Epithelial cell of proximal tubule (primary cell): ENCODE measurements around the gene IRAK4. TPM values are rescaled to one million over a fixed set of nuclear protein-coding genes. Genes with fewer than 3 reads are reported as not detected.

ENCODE experiments used
- DNase-seq: peaks from one replicate; pipeline ENCODE4 v3.0.0-alpha.2; 2011; ENCODE audit warnings: low read depth
- H3K4me3 ChIP-seq: 2 replicates; pipeline ENCODE4 v1.5.1; 2011; ENCODE audit warnings: low read depth, mild to moderate bottlenecking, low read length
- CTCF ChIP-seq: conservative IDR thresholded peaks from 2 replicates; pipeline ENCODE4 v1.5.1; 2012; ENCODE audit warnings: low read depth, mild to moderate bottlenecking, low read length
- total RNA-seq: library from RNA; depleted of rRNA; stranded (reverse); fragments of >200 nt; gene quantifications from 2 replicates; pipeline ENCODE4 v1.2.3, GENCODE V29; 2015

IRAK4 gene
- total RNA-seq, 1 donor from 2014 or later: 9.7 TPM

- TF ChIP-seq CTCF: no peak
- no peak overlapping the region for H3K4me3 ChIP-seq
- no peak for DNase-seq
Observed at GRCh38 chr12:43730283-43730682, 28.5 kb upstream of the IRAK4 start.

GRCh38 chr12:43733687-43734086 is 25.1 kb upstream of the IRAK4 start:
- H3K4me3 ChIP-seq: no peak overlapping the region
- peak; percentile 20 for TF ChIP-seq CTCF
- DNase-seq: no peak

- H3K4me3 ChIP-seq: no peak overlapping the region
- DNase-seq: no peak
Observed at GRCh38 chr12:43736927-43737440, 21.8 kb upstream of the IRAK4 start.

GRCh38 chr12:43737646-43738045 is 21.1 kb upstream of the IRAK4 start:
- no peak overlapping the region for H3K4me3 ChIP-seq
- no peak for DNase-seq
- no peak for TF ChIP-seq CTCF

More at GRCh38 chr12:43736927-43737440, 21.8 kb upstream of the IRAK4 start:
- no peak for TF ChIP-seq CTCF

GRCh38 chr12:43740511-43741100 is 18.1 kb upstream of the IRAK4 start:
- DNase-seq: no peak
- TF ChIP-seq CTCF: no peak
- H3K4me3 ChIP-seq: no peak overlapping the region

- DNase-seq: no peak
- TF ChIP-seq CTCF: no peak
- H3K4me3 ChIP-seq: no peak overlapping the region
Observed at GRCh38 chr12:43742106-43742505, 16.6 kb upstream of the IRAK4 start.

GRCh38 chr12:43744826-43745225 is 13.9 kb upstream of the IRAK4 start:
- no peak for TF ChIP-seq CTCF
- H3K4me3 ChIP-seq: no peak overlapping the region

More at GRCh38 chr12:43744826-43745225, 13.9 kb upstream of the IRAK4 start:
- no peak for DNase-seq
